A204.1 (cell line): ENCODE measurements around the gene MAP2K7.
"Not testable (repeated sequence)": the region's sequence is repeated elsewhere in the genome, so short reads cannot be mapped to it uniquely, and the experiment has no call there.

Source experiments
- FAIRE-seq: peaks from 2 replicates; lab custom pipeline; 2012; peaks lifted over from hg19 to GRCh38; lab: Jason Lieb, UNC

Gene MAP2K7

DNA sequence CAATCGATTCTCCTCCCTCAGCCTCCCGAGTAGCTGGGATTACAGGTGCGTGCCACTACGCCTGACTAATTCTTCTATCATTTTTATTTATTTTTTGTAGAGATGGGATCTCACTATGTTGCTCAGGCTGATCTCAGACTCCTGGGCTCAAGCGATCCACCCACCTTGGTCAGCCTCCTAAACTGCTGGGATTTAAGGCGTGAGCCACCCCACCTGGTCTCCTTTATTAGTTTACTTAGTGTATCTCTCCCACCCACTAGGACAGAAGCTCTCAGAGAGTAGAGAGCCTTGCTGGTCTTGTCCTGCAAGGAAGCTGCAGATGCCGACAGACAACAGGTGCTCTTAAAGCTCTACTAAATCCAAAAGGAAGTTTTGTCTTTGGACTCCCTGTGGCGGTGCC is 17.9 kb upstream of the MAP2K7 start:
- FAIRE-seq = no peak

DNA sequence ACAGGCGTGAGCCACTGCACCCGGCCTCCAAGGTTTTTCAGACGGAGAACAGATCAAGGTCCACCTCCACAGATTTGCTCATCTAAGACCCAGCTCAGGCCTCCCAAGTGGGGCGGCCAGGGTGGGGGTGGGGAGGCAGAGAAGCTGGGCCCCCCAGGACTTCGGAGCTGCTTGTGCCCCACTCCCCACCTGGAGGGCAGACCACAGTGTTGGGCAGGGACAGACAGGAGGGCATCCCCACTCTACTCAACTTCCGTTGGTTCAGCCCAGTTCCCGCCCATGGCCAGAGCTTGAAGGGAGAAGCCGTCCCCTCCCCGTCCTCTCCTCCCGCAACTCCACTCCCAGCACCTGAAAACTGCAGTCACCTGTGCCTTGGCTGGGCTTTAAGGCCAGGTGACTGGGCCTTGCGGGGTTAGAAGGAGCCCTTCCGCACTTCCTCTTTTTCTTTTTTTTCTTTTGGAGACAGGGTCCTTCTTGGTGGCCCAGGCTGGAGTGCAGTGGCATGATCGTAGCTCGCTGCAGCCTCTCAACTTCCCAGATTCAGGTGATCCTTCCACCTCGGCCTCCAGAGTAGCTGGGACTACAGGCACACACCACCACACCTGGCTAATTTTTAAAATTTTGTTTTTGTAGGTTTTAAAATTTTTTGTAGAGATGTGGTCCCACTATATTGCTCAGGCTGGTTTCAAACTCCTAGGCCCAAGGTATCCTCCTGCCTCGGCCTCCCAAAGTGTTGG is 16.1 kb upstream of the MAP2K7 start:
- no peak for FAIRE-seq

DNA sequence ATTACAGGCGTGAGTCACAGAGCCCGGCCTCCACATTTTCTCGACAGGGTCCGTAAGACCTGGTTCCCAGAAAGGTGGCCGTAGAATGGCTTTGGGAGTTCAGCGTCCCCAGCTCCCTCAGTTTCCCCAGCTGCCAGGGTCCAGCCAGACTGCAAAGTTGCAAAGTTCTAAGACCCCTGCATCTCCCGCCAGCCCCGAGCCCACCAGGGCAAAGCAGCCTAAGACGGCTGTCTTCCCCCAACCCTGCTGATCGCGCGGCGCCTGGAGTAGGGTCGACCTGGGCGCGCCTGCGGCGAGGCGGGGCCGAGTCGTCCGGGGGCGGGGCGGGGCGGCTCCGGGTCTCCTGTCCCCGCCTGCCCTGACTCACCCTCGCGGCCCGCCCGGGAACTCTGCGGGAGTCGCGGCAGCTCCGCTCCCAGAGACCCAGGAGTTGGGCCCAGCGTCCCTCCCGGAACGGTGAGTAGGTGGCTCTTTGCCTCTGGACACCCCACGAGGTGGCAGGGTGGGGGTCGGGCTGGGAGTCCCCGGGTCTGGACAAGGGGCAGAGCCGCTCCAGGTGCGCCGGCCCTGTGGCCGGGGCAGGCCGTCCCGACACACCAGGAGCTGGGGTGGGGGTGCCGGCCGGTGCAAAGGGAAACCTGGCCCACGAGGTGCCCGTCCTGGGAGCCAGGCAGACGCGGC is 15.4 kb upstream of the MAP2K7 start, which contains the start of gene LRRC8E:
Gene LRRC8E, plus strand, starts transcription at position 366 of the 681 bp plus-strand sequence. CDS start 7,094 bp downstream, outside the sequence.
- no peak for FAIRE-seq

- FAIRE-seq = no peak
Observed at GRCh38 chr19:7888826-7889217, 14.9 kb upstream of the MAP2K7 start.

DNA sequence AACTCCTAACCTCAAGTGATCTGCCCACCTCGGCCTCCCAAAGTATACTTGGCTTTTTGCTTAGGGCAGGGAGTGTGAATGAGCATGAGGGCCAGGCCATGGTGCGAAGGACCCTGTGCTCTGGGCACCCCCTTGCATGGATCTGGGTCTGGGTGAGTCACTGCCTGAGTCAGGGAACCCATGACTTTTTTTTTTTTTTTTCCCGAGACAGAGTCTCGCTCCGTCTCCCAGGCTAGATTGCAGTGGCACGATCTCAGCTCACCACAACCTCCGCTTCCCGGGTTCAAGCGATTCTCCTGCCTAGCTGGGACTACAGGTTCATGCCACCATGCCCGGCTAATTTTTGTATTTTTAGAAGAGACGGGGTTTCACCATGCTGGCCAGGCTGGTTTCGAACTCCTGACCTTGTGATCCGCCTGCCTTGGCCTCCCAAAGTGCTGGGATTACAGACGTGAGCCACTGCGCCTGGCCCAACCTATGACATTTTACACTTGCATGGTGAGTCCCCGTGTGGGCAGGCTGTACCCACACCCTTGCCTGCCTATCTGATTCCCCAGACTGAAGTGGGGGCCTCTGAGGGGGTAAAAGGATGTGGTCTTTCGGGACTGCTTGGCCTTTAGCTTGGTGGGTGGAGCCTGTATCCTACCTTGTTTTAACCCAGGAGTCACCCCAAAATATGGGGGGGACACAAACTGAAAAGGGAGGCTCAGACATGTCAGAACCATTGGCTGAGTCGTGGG is 10.1 kb upstream of the MAP2K7 start:
- FAIRE-seq = not testable (repeated sequence)

DNA sequence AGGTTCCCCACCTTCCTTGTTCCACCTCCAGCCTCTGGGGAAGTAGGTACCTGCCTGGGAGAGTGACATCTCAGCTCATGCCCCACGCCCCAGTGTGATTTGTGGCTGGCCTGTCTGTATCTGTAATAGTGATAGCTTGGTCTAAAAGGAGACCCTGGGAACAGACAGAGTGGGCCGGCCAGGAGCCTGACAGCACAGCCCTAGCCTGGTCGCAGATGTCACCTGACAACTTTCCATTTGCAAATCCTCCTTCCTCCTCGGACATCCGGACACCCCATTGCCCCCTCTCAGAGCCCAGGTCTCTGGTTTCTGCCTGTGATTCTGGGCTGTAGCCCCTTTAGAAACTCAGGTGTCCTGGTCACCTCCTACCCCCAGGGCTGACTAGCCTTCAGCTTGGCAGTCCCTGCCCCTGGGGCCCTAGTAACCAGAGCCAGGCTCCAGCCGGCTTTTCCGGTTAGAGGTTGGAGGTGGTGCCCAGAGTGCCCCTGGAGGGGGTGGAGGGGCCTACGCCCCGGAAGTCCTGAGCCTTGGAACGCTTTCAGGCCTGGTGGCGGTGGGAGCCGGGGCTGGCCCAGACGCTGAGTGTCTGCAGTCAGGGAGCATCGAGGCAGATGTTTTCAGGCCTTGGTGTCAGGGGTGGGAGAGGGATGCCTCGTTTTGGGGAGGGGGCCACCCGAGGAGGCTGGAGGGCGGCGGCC is 8.9 kb upstream of the MAP2K7 start:
- no peak for FAIRE-seq

- no peak for FAIRE-seq
Observed at GRCh38 chr19:7895565-7895964, 8.1 kb upstream of the MAP2K7 start.

DNA sequence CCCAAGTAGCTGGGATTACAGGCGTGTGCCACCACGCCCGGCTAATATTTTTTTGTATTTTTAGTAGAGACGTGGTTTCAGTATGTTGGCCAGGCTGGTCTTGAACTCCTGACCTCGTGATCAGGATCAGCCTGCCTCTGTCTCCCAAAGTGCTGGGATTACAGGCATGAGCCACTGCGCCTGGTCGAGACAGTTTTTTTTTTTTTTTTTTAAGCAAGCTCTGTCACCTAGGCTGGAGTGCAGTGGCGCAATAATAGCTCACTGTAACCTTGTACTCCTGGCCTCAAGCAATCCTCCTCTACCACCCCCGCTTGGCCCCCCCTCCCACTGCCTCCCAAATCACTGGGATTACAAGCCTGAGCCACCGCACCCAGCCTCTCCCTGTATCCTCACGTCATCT is 6.4 kb upstream of the MAP2K7 start:
- no peak for FAIRE-seq

DNA sequence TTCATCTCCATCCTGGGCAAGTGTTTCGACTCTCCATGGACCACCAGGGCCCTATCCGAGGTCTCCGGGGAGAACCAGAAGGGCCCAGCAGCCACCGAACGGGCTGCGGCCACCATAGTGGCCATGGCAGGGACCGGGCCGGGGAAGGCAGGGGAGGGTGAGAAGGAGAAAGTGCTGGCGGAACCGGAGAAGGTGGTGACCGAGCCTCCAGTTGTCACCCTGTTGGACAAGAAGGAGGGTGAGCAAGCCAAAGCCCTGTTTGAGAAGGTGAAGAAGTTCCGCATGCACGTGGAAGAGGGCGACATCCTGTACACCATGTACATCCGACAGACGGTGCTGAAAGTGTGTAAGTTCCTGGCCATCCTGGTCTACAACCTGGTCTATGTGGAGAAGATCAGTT is 4.7 kb upstream of the MAP2K7 start:
- FAIRE-seq = no peak

- no peak for FAIRE-seq
Observed at GRCh38 chr19:7899751-7900378, 3.8 kb upstream of the MAP2K7 start.

DNA sequence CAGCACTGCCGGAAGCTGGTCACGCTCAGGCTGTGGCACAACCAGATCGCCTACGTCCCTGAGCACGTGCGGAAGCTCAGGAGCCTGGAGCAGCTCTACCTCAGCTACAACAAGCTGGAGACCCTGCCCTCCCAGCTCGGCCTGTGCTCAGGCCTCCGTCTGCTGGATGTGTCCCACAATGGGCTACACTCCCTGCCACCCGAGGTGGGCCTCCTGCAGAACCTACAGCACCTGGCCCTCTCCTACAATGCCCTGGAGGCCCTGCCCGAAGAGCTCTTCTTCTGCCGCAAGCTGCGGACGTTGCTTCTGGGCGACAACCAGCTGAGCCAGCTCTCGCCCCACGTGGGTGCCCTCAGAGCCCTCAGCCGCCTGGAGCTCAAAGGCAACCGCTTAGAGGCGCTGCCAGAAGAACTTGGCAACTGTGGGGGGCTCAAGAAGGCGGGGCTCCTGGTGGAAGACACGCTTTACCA is 3.2 kb upstream of the MAP2K7 start:
- FAIRE-seq = no peak

DNA sequence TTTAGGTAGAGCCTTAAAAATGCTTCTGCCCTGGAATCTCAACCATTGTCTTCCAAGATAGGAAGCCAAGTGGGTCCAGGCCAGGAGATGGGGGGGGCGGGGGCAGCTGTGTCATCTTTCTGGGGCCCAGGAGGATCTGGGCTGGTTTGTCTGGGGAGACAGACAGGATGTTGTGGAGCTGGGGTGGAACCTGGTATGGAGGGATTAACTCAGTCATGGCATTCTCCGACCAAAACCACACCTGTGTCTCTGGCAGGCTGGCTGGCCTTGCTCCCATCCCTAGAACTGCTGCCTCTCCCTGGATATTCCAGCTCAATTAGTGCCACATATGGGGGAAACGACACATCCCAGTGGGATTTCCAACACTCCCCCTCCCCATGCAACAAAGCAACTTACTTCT is 2.7 kb upstream of the MAP2K7 start:
- no peak for FAIRE-seq

DNA sequence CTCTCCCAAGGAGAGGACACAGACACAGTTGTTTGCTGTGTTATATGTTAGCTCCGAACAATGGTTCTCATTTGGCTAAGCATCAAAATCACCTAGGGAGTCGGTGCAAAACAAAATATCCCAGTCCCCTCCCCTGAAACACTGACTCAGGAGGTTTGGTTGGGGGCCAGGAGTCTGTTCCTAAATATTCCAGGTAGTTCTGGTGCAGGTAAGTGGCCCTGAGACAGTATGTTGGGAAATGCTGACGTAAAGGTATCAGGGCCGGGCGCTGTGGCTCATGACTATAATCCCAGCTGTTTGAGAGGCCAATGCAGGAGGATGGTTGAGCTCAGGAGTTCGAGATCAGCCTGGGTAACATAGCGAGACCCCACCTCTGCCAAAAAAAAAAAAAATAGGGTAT is 2.3 kb upstream of the MAP2K7 start:
- no peak for FAIRE-seq

DNA sequence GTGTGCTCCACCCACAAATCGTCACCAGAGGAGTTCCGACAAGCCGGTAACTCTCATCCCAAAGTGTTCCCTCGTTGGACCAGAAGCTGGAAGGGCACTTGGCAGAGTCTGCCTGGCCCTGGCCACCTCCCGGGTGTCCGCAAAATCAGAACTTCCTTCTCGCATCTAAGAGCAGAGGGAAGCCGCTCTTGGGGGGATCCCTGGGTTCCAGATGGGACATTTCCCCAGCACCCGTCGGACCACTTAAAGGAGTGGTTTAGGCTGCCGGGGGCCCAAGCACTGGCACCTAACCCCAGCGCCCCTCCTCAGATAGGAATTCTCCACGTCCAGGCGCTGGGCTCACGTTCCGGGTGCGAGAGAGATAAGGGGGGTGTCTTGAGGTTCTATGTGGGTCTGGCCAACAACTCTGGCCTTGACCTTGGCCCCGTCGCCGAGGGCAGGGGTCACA is 857 bp upstream of the MAP2K7 start:
- no peak for FAIRE-seq

GRCh38 chr19:7904074-7905020 is 670 bp downstream of the MAP2K7 start:
- FAIRE-seq = no peak

GRCh38 chr19:7905268-7905667 is 1.6 kb downstream of the MAP2K7 start:
- FAIRE-seq = no peak

- no peak for FAIRE-seq
Observed at GRCh38 chr19:7905859-7906258, 2.2 kb downstream of the MAP2K7 start.

- no peak for FAIRE-seq
Observed at GRCh38 chr19:7907122-7907521, 3.4 kb downstream of the MAP2K7 start.

DNA sequence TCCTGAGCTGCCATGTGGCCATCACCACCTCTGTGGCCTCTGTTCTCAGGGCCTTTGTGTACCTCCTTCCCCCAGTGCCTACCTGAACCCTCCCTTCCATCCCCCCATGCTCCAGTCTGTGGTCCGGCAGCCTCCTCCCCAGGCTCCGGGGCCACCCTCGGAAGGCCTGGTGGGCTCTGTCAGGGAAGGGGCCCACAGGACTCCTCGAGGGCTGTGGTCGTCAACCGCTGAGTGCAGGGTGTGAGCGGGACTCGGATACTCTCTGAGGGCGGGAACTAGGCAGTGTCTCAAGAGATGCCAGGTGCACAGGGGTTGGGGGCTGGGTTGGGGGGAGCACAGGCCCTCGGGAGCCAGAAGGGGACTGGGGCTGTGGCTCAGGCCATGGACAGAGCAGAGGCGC is 3.9 kb downstream of the MAP2K7 start:
- no peak for FAIRE-seq

DNA sequence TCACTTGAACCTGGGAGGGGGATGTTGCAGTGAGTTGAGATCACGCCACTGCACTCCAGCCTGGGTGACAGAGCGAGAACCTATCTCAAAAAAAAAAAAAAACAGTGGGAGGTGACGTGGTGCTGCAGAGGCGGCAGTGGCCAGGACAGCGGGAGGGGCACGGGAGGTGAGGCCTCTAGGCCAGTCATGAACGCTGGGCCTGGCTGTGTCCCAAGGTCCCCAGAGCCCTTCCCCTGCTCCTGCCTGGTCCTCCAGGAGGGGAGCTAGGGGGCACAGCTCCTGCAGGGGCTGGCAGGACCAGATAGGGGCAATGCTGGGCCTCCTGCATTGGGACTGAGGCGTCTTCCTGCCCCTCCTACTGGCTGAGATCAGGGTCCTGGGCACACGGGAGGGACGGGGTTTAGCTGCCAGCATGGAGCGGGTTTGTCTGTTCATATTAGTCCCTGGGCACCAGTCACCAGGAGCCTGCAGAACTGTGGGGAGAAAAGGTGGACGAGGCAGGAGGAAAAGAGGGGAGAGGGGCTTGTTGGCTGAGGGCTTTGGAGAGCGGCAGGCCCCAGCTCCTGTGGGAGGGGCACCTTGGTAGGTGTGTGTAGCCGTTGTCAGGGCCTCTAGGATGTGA is 4.5 kb downstream of the MAP2K7 start:
- FAIRE-seq = no peak
